SJSA1 (cell line): ENCODE measurements around the gene CRYM. TPM values are rescaled to one million over a fixed set of nuclear protein-coding genes. Genes with fewer than 3 reads are reported as not detected.

Source experiments
- DNase-seq, 2 experiments: peaks; one replicate each; pipeline ENCODE4 v3.0.0-alpha.2; 2015 to 2020; ENCODE audit warnings: low spot score in 2 of 2, low read depth in 1 of 2
- H3K27ac ChIP-seq: fragments of 250-450 bp; sonication (Bioruptor Pico); 2 replicates; pipeline ENCODE4 v1.5.1; 2020; ENCODE audit warnings: mild to moderate bottlenecking, moderate library complexity
- H3K27me3 ChIP-seq: fragments of 250-450 bp; sonication (Bioruptor Pico); replicated peaks from 2 replicates; pipeline ENCODE4 v1.5.1; 2020; ENCODE audit warnings: mild to moderate bottlenecking, moderate library complexity
- H3K36me3 ChIP-seq: fragments of 250-450 bp; sonication (Bioruptor Pico); 2 replicates; pipeline ENCODE4 v1.5.1; 2020; ENCODE audit warnings: mild to moderate bottlenecking
- H3K4me1 ChIP-seq: fragments of 250-450 bp; sonication (Bioruptor Pico); replicated peaks from 2 replicates; pipeline ENCODE4 v1.6.1; 2021; ENCODE audit warnings: mild to moderate bottlenecking
- H3K4me3 ChIP-seq: fragments of 250-450 bp; sonication (Bioruptor Pico); 2 replicates; pipeline ENCODE4 v1.5.1; 2020; ENCODE audit warnings: mild to moderate bottlenecking
- H3K9me3 ChIP-seq: fragments of 250-450 bp; sonication (Bioruptor Pico); replicated peaks from 2 replicates; pipeline ENCODE4 v1.5.1; 2020; ENCODE audit warnings: mild to moderate bottlenecking
- total RNA-seq: library from RNA; depleted of rRNA; stranded (reverse); fragments of >200 nt; shearing (Covaris generic); gene quantifications from 2 replicates; pipeline ENCODE4 v1.2.3, GENCODE V29; 2014

CRYM gene
- total RNA-seq, 1 experiment from 2014 or later: not detected

DNA sequence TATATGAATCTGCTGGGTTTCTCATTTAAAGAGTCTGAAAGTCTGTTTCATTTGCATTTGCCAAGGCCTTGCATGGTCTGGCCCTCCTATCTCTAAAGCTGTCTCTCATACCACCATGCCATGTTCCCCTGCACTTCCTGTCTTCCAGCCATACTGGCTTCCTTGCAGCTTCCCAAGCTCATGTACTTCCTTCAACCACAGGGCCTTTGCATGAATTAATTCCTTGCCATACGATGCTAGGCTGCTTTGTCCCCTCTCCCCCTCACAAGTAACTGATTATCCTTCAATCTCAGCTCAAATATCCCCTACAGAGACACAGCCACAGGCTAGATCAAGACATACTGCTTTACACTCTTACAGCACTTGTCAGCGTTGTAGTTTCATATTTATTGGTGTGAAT is 5.8 kb downstream of the CRYM start:
- no peak for DNase-seq
- Histone ChIP-seq H3K9me3 (no peaks in the 10 kb centered on the region), H3K27me3 (peaks cover 35% of the 10 kb centered on the region), H3K27ac (no peak overlapping the region), H3K4me1 (no peaks in the 10 kb centered on the region), H3K36me3 (no peaks in the 10 kb centered on the region), H3K4me3 (no peak overlapping the region)

DNA sequence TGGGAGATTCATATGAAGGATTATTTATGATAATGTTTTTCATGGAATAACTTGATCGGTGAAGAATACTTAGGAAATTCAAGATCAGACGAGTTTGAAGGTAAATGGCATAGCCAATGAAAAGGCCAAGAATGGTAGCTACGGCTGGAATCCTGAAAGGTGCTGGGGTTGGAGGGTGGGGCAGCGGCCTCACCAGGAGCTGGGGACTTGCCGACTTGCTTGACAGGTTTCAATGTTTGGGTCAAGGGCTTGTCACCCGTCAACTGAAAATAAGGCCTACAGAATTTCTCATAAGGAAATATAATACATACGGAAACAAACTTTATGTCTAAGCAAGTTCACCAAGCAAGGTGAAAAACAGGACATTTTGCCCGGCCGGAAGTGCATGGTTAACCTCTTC is 9.9 kb downstream of the CRYM start:
- no peaks in the 10 kb centered on the region for H3K9me3 ChIP-seq
- no peak overlapping the region for H3K4me3 ChIP-seq
- peaks cover 19% of the 10 kb centered on the region for H3K27me3 ChIP-seq
- no peak for DNase-seq
- no peaks in the 10 kb centered on the region for H3K36me3 ChIP-seq
- H3K27ac ChIP-seq: no peak overlapping the region
- no peaks in the 10 kb centered on the region for H3K4me1 ChIP-seq

DNA sequence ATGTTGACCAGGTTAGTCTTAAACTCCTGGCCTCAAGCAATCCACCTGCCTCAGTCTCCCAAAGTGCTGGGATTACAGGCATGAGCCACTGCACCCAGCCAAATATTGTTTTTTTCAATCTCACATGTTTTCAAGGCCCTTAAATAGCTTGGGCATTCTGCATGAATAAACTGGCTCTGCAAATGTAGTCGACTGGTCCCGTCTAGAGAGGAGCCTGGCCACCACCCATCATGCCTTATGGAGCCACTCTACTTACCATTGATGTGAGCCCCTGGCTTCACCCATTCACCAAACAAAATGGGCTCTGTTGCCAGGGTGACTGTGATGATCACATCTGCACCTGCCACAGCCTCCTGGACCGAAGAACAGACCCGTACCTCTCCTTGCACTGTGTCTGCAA is 10.8 kb downstream of the CRYM start:
- Histone ChIP-seq H3K27me3 (peaks cover 16% of the 10 kb centered on the region), H3K36me3 (no peaks in the 10 kb centered on the region), H3K27ac (no peak overlapping the region), H3K9me3 (no peaks in the 10 kb centered on the region), H3K4me1 (no peaks in the 10 kb centered on the region), H3K4me3 (no peak overlapping the region)
- DNase-seq: no peak

DNA sequence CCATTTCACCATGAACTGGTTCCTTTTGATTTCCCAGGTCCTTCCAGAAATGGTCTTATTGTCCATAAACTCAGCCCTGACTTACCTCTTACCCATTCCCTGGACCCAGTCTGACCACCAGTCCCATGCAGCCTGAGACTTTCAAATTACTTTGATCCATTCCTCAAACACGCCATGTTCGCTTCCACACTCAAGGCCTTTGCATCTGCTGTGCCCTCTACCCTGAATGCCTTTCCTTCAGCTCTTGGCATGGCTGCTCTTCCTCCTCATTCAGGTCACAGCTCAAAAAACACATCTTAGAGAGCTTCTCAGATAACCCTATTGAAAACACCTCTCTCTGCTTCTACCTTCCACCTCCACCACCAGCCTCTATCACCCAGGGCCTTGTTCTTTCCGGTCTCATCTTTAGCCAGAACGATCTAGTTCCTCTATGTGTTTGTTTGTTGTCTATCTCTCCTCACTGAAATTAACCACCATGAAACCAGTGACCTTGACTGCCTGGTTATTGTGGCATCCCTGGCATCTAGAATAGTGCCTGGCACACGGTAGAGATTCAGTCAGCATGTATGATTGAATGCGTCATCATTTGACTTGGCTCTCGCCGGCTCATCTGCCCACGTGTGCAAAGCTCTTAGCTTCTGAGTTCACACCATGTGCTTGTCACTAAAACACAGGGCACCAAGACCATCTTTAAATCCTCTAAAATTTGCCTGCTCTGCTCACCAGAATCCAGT is 12.8 kb downstream of the CRYM start:
- no peaks in the 10 kb centered on the region for H3K36me3 ChIP-seq
- H3K4me1 ChIP-seq: no peaks in the 10 kb centered on the region
- no peaks in the 10 kb centered on the region for H3K9me3 ChIP-seq
- no peak overlapping the region for H3K4me3 ChIP-seq
- peaks cover 7% of the 10 kb centered on the region for H3K27me3 ChIP-seq
- no peak overlapping the region for H3K27ac ChIP-seq
- no peak for DNase-seq

DNA sequence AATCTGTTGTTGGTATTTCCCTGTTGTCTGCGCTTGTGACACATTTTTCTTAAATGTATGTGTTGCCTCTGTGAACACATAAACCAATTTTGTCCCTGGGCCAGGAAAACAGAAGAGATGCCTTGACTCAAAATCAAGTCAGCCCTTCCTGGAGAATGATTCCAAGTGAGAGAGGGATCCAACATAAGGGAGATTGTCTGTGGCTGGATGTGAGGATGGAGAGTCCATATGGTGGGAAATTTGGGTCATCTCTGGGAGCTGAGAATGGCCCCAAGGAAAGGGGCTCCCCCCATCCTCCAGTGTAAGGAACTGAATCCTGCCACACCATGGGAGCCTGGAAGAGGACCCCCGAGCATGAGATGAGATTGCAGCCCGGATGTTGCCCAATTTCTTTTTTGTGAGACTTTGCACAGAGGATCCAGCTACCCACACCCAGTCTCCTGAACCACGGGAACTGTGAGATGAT is 13.5 kb downstream of the CRYM start:
- H3K27ac ChIP-seq: no peak overlapping the region
- DNase-seq: no peak
- no peaks in the 10 kb centered on the region for H3K4me1 ChIP-seq
- no peaks in the 10 kb centered on the region for H3K36me3 ChIP-seq
- H3K27me3 ChIP-seq: peaks cover 7% of the 10 kb centered on the region
- no peak overlapping the region for H3K4me3 ChIP-seq
- H3K9me3 ChIP-seq: no peaks in the 10 kb centered on the region

DNA sequence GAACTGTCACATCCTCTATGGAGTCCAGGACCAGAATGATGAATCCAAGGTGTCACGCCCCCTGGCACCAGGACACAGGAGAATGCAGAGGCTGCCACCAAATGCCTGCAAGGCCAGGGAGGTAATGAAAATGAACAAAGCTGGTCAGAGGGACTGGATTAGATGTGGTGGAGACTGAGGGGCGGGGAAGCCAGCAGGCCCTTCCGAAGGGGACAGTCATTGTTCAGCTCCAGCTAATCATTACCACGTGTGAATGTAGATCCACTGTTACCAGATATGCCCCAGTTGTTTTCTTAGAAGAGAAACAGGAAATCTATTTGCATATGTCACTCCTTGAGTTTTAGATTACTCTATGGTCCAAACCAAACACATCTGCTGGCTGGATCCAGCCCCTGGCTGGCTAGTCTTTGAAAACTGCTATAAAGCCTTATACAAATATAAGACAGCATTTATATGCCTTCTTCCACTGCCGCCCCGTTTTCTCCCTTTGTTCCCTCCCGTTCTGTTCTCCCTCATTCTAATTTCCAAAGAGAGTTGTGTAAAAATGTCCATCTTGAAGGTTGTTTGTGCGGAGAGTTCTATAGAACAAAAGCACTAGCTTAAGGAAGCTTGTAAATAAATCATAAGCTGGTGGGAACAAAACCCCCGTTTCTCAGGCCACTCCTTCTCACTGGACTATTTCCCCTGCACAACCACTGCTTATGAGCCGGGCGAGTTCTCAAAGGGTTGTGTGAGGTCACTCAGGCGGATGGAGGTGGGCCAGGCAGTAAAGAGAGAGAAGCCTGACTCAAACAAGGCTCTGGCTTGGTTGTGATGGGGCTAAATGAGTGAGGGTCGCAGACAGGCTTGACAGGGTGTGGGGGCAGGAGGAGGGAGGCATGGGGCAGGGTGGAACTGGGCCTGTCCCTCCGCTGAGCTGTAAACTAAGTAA is 14.2 kb downstream of the CRYM start:
- Histone ChIP-seq H3K27me3 (peaks cover 7% of the 10 kb centered on the region), H3K4me1 (no peaks in the 10 kb centered on the region), H3K27ac (no peak overlapping the region), H3K9me3 (no peaks in the 10 kb centered on the region), H3K36me3 (no peaks in the 10 kb centered on the region), H3K4me3 (no peak overlapping the region)
- DNase-seq: no peak

DNA sequence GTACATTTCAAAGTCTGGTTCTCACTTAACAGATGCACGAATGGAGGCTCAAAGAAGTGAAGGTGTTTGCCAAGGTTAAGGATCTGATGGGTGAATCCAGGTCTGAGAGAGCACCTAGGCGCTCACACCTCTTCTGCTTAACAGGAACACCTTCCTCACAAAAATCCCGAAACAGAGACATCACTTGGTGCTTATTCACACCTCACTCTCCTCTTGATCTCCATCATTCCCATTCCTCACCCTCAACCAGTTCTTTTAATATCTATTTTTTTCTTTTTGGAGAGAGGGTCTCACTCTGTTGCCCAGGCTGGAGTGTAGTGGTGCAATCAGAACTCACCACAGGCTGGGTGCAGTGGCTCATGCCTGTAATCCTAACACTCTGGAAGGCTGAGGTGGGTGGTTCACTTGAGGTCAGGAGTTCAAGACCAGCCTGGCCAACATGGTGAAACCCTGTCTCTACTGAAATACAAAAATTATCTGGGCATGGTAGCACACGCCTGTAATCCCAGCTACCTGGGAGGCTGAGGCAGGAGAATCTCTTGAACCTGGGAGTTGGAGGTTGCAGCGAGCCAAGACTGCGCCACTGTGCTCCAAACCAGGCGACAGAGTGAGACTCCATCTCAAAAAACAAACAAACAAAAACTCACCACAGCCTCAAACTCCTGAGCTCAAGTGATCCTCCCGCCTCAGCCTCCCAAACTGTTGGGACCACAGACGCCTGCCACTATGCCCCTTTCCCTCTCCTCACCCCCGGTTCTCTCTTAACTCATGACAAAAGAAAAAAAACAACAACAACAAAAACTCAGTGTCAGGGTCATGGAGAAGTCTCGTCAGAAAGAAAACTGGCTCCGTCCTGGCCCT is 15.1 kb downstream of the CRYM start:
- Histone ChIP-seq H3K4me1 (no peaks in the 10 kb centered on the region), H3K9me3 (no peaks in the 10 kb centered on the region), H3K36me3 (no peaks in the 10 kb centered on the region), H3K27me3 (peaks cover 3% of the 10 kb centered on the region), H3K4me3 (no peak overlapping the region), H3K27ac (no peak overlapping the region)
- DNase-seq: no peak

DNA sequence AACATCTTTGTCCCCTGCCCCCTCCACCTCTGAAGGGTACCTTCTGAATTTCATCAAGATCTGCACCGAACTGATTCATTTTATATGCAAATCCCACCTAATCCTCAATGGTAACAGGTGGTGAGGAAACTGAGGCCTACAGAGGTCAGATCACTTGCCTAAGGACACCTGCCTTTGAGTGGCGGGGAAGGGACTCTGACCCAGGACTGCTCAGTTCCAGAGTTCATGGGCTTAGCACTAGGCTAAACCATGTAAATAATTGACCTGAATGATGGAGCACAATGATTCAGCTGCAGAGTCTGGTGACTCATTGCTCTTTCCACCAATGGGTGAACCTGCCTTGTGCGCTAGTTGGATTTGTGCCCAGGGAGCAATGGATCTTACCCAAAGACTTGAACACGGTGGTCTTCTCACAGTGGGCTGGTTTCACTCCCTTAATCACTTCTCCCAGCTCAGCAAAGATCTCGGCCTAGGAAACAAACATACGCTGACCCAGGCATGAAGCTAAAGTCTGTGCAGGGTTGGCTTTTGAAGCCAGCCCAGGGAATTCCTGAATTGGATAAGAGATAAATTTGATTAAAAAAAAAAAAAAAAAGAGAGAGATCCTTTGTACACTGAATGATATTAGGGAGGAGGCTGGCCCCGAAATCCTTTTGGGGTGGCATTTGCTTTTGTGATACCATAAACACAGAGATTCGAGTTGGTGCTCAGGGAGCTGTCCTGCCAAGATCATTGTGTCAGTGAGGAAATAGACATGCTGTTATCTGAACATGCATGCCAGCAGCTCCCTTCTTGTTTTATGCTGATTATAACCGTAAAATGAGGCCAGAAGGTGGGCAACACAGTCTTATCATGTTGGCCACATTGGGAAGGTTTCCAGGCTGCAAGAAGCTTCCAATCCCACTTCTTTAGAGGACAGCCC is 17.0 kb downstream of the CRYM start:
- Histone ChIP-seq H3K27ac (no peak overlapping the region), H3K9me3 (no peaks in the 10 kb centered on the region), H3K4me3 (no peak overlapping the region), H3K4me1 (no peaks in the 10 kb centered on the region), H3K27me3 (peaks cover 3% of the 10 kb centered on the region; the same call in 1 of the 2 replicates), H3K36me3 (no peaks in the 10 kb centered on the region)
- peak; percentile 9 to 59 for DNase-seq

DNA sequence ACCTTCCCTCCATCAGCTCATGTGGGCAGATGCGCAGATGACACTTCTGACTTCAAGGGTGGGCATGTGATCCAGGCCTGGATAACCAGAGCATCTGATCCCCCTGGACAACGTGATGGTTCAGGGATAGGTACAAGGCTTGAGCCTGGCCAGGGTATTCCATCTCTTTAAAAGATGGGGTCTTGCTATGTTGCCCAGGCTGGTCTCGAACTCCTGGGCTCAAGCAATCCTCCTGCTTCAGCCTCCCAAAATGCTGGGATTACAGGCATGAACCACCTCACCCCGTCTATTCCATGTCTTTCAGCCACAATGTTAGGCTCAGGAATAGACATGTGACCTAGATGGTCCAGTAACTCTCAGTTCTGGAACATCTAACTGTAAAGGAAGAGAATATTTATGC is 20.8 kb downstream of the CRYM start:
- H3K4me1 ChIP-seq: no peaks in the 10 kb centered on the region
- H3K27me3 ChIP-seq: peaks cover 5% of the 10 kb centered on the region; the same call in 1 of the 2 replicates
- DNase-seq: no peak
- no peak overlapping the region for H3K4me3 ChIP-seq
- H3K27ac ChIP-seq: no peak overlapping the region
- H3K9me3 ChIP-seq: no peaks in the 10 kb centered on the region
- no peaks in the 10 kb centered on the region for H3K36me3 ChIP-seq

DNA sequence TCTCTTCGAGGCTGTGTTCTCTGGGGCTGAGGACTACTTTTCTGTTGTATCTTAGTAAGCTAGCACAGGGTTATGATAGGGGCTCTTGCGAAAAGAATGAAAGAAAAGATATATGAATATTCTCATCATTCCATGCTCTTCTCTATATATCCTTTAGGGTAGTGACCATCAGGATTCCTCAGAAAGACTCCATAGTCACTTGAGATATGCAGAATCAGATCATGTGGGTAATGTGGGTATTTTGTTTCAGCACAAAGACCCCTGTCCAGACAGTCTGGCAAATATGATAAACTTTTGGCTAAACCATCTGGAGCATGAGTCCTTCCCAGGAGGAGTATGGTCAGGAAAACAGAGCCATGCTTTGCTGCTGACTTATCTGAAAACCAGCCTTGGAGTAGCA is 21.5 kb downstream of the CRYM start:
- Histone ChIP-seq H3K27ac (no peak overlapping the region), H3K4me3 (no peak overlapping the region), H3K27me3 (peaks cover 5% of the 10 kb centered on the region; the same call in 1 of the 2 replicates), H3K36me3 (no peaks in the 10 kb centered on the region), H3K4me1 (no peaks in the 10 kb centered on the region), H3K9me3 (no peaks in the 10 kb centered on the region)
- no peak for DNase-seq

DNA sequence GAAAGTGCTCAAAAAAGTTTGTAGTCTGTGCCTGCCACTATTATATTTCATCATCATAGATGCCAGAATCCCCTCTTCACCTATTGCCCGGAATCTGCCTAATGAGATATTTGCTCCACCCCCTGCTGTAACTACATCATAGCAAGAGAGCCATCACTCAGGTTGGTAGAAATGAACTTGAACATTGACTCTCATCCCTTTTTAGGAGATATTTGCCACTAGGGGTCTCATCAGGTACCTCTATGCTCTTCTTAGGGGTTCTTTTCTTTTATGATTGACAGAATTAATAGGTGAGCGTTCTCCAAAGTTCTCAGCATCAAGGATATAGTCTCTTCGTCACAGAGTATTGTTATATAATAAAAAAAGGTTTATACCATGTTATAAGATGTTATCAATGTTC is 24.6 kb downstream of the CRYM start:
- Histone ChIP-seq H3K36me3 (no peaks in the 10 kb centered on the region), H3K4me3 (no peak overlapping the region), H3K9me3 (no peaks in the 10 kb centered on the region), H3K4me1 (no peaks in the 10 kb centered on the region), H3K27ac (no peak overlapping the region), H3K27me3 (peaks cover 10% of the 10 kb centered on the region; the same call in 1 of the 2 replicates)
- DNase-seq: no peak

DNA sequence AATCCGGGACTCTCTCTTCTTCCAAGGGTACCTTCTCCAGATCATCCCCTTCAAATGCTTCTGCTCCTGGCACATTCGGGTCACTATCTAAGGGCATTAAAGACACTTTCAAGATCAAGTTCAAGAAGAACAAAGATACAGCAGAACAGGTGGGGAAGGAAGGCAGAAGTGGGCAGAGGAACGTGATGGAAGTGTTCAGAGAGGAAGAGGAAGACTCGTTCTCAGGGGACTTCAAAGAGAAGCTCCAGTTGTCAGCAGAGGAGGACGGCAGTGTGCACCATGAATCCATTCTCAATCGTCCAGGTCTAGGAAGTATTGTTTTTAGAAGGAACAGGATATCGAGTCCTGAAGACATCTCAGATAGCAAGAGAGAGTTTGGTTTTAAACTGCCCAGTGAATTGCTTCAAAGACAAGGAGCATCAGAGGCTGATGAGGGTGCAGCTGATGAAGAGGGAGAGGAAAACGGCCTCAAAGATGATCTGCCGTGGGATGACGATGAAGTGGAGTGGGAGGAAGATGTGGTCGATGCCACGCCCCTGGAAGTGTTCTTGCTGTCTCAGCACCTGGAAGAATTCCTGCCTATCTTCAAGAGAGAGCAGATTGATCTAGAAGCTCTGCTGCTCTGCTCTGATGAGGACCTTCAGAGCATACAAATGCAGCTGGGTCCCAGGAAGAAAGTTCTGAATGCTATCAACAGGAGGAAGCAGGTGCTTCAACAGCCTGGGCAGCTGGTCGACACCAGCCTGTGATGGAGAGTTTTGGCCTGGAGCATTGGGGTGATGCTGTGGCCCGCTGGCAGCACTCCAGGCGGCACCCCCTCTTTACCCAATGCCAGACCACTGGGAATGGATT is 27.8 kb downstream of the CRYM start:
- Histone ChIP-seq H3K27ac (no peak overlapping the region), H3K27me3 (peaks cover 11% of the 10 kb centered on the region; the same call in 1 of the 2 replicates), H3K4me1 (no peaks in the 10 kb centered on the region), H3K9me3 (no peaks in the 10 kb centered on the region), H3K4me3 (no peak overlapping the region), H3K36me3 (no peaks in the 10 kb centered on the region)
- DNase-seq: no peak
